CD4-positive, CD25-positive, alpha-beta regulatory T cell (primary cell): ENCODE data around the gene CD46. TPM values are rescaled to one million over a fixed set of nuclear protein-coding genes. Genes with fewer than 3 reads are reported as not detected.

Source experiments
- ATAC-seq, 2 donors: fragments of 150-1000 bp; cut with Tn5 transposase; one replicate each; pipeline ENCODE4 v1.10.0; 2021; ENCODE audit warnings: low read depth in 2 of 2, moderate number of reproducible peaks in 2 of 2, moderate library complexity in 1 of 2
- DNase-seq, 3 donors: peaks; one replicate each; pipeline versions ENCODE4 v3.0.0 to v3.0.0-alpha.2; 2012 to 2022; ENCODE audit warnings: mixed read lengths in 1 of 3
- H3K27ac ChIP-seq: one replicate; pipeline ENCODE4 v1.7.0; 2013; ENCODE audit warnings: mild to moderate bottlenecking, low read length; ENCODE audit not compliant: insufficient read depth, poor library complexity, severe bottlenecking
- H3K27me3 ChIP-seq: one replicate; pipeline ENCODE4 v1.7.0; 2013; ENCODE audit warnings: low read length; ENCODE audit not compliant: control insufficient read depth, insufficient read depth
- H3K36me3 ChIP-seq: one replicate; pipeline ENCODE4 v1.7.0; 2013; ENCODE audit warnings: mild to moderate bottlenecking, low read length, moderate library complexity; ENCODE audit not compliant: control insufficient read depth, insufficient read depth
- H3K4me1 ChIP-seq: 2 replicates; pipeline ENCODE4 v1.7.0; 2013; ENCODE audit warnings: mild to moderate bottlenecking, low read length; ENCODE audit not compliant: insufficient read depth, control insufficient read depth, poor library complexity, severe bottlenecking
- H3K4me3 ChIP-seq: one replicate; pipeline ENCODE4 v1.7.0; 2013; ENCODE audit warnings: low read depth, mild to moderate bottlenecking, low read length, moderate library complexity
- H3K9me3 ChIP-seq, 2 experiments: 1 replicate in 1 of 2; 2 replicates in 1 of 2; pipeline ENCODE4 v1.7.0; 2013; ENCODE audit warnings: low read length in 2 of 2, mild to moderate bottlenecking in 1 of 2, moderate library complexity in 1 of 2; ENCODE audit not compliant: control insufficient read depth in 2 of 2
- H3K27ac Mint-ChIP-seq, 3 donors: one replicate each; pipeline ENCODE4 v1.8.0; 2020 to 2022; ENCODE audit warnings: mild to moderate bottlenecking in 3 of 3, mixed read lengths in 3 of 3, moderate library complexity in 2 of 3
- H3K27me3 Mint-ChIP-seq: one replicate; pipeline ENCODE4 v1.8.0; 2022; ENCODE audit warnings: mild to moderate bottlenecking, mixed read lengths
- H3K36me3 Mint-ChIP-seq: one replicate; pipeline ENCODE4 v1.8.0; 2020; ENCODE audit warnings: mixed read lengths
- H3K4me1 Mint-ChIP-seq, 4 donors: one replicate each; pipeline ENCODE4 v1.8.0; 2020 to 2022; ENCODE audit warnings: mixed read lengths in 4 of 4, mild to moderate bottlenecking in 1 of 4
- H3K4me3 Mint-ChIP-seq, 4 donors: one replicate each; pipeline ENCODE4 v1.8.0; 2020 to 2022; ENCODE audit warnings: mild to moderate bottlenecking in 4 of 4, mixed read lengths in 4 of 4, moderate library complexity in 3 of 4
- H3K9me3 Mint-ChIP-seq, 7 donors: one replicate each; pipeline ENCODE4 v1.8.0; 2020 to 2022; ENCODE audit warnings: mixed read lengths in 7 of 7, mild to moderate bottlenecking in 3 of 7, moderate library complexity in 2 of 7
- polyA plus RNA-seq, 4 donors: library from polyadenylated mRNA; unstranded; fragments of 300-500 nt; fragmentation: Illumina TruSeq; gene quantifications; one replicate each; pipeline ENCODE4 v1.2.3, GENCODE V29; 2021
- total RNA-seq: library from RNA; stranded (reverse); gene quantifications from one replicate; pipeline ENCODE4 v1.2.3, GENCODE V29; 2022

The CD46 gene
- total and polyA plus RNA-seq, 5 donors from 2014 or later: 117 to 159 (median 141) TPM

DNA sequence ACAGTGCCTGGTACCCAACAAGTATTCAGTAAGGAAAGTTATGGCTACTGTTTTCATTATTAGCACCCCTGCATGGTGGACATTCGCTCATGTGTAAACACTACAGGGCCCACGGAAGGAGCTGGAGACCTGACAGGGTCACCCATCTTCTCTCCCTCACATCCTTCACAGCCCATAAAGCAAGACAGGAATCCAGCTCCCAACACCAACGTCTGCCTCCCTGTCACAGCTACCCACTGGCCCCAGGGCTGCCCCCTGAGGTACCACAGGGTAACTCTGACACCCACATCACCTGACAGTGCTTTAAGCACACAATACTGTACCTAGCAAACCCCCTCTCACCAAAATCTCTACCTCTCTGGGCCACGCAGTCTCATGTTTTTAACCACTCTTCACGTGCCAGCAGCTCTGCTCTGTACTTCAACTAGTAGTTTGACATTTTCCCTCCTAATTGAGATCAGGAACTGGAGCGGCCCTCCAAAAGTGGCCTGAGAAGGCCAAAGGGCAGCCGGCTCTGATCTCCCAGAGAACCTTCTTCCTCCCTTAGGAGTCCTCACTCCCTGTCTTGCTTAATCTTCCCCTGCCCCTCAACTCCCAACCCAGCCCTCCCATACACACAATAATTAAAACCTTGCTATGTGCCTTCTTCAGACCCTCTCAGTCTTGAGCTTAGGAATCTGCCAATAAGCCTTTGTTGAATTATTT lies 82.3 kb downstream of the CD46 start:
- no peak overlapping the region for H3K4me3 ChIP-seq
- peaks cover 43% of the 10 kb centered on the region for H3K4me1 ChIP-seq
- H3K36me3 ChIP-seq: peaks cover 17% of the 10 kb centered on the region
- H3K27ac Mint-ChIP-seq: peak overlapping the region; percentile 82 to 98 (median 84)
- H3K4me3 Mint-ChIP-seq: peak overlapping the region in 2 of 4 donors; percentile 18 to 44
- H3K4me1 Mint-ChIP-seq: peaks cover 24 to 94% (median 74%) of the 10 kb centered on the region in 4 donors
- peak overlapping the region; percentile 39 for H3K27ac ChIP-seq
- no peaks in the 10 kb centered on the region for H3K27me3 ChIP-seq
- no peaks in the 10 kb centered on the region for H3K27me3 Mint-ChIP-seq
- no peaks in the 10 kb centered on the region for H3K9me3 ChIP-seq
- no peak for ATAC-seq
- no peaks in the 10 kb centered on the region for H3K9me3 Mint-ChIP-seq
- no peak for DNase-seq
- peaks cover 12% of the 10 kb centered on the region for H3K36me3 Mint-ChIP-seq

DNA sequence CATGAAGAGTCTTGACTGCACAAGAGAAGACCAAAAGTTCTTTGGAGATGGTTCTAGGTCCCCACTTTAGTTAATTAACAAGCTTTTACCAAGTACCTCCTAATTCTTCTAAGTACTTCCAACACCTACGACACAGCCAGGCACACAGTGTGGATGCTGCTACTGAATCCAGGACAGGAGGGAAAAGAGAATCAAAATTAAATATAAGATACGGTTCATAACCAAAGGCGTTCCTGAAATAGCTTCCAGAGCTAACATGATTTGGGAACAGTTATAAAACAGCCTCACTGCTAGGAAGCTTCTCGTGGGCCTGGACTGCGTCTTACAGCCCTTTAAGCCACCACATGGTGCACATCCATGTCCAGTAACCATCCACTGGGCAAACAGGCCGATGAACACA lies 84.1 kb downstream of the CD46 start:
- DNase-seq: no peak
- Histone ChIP-seq H3K36me3 (peaks cover 23% of the 10 kb centered on the region), H3K27ac (no peak overlapping the region), H3K4me3 (no peak overlapping the region), H3K27me3 (no peaks in the 10 kb centered on the region), H3K4me1 (peaks cover 43% of the 10 kb centered on the region), H3K9me3 (no peaks in the 10 kb centered on the region)
- H3K27ac Mint-ChIP-seq: peak overlapping the region in 1 of 3 donors; percentile 98
- H3K27me3 Mint-ChIP-seq: no peaks in the 10 kb centered on the region
- H3K36me3 Mint-ChIP-seq: peaks cover 12% of the 10 kb centered on the region
- H3K4me1 Mint-ChIP-seq: peaks cover 31 to 96% (median 75%) of the 10 kb centered on the region in 4 donors
- no peak overlapping the region for H3K4me3 Mint-ChIP-seq
- no peak for ATAC-seq
- H3K9me3 Mint-ChIP-seq: no peaks in the 10 kb centered on the region

DNA sequence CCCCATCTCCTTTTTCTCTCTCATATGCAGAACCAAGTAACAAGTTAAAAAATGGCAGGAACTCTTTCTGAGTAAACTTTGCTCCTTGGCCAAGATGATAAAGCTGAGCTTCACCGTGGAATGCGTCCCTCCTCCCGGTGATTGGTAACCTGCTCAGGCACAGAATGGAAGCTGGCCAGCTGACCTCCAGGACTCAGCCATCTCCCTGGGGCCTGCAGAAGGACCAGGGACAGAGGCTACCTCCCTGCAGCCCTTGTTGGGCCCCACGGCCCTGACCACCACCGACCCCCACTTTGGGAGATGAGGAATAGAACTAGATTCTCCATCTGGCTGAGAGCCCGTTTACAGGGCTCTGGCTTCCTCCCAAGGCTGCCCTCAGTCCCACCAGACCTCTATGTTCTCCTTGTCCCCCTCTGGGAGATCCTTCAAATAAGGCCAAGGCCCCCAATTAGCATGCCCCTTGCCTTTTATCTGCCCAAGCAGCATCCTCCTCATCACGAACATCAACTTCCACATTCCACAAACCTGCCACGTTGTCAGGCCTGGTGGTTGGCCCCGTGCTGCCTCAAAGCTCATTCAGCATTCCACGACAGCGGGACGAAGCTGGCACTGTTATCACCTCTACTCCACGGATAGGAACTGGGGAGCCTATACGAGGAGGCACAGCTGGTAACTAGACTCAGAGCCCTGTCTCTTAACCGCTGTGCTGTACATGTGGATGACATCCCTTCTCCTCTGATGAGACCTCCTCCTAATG lies 84.9 kb downstream of the CD46 start:
- peak overlapping the region; percentile 15 for H3K27ac ChIP-seq
- H3K4me1 Mint-ChIP-seq: peaks cover 29 to 95% (median 71%) of the 10 kb centered on the region in 4 donors
- ATAC-seq (no peak), DNase-seq (no peak)
- peaks cover 26% of the 10 kb centered on the region for H3K36me3 ChIP-seq
- peaks cover 12% of the 10 kb centered on the region for H3K36me3 Mint-ChIP-seq
- H3K27me3 ChIP-seq: no peaks in the 10 kb centered on the region
- H3K27ac Mint-ChIP-seq: peak overlapping the region; percentile 63 to 98 (median 83)
- H3K4me3 ChIP-seq: no peak overlapping the region
- no peaks in the 10 kb centered on the region for H3K27me3 Mint-ChIP-seq
- peaks cover 36% of the 10 kb centered on the region for H3K4me1 ChIP-seq
- H3K9me3 Mint-ChIP-seq: no peaks in the 10 kb centered on the region
- H3K4me3 Mint-ChIP-seq: peak overlapping the region in 1 of 4 donors; percentile 30
- no peaks in the 10 kb centered on the region for H3K9me3 ChIP-seq

DNA sequence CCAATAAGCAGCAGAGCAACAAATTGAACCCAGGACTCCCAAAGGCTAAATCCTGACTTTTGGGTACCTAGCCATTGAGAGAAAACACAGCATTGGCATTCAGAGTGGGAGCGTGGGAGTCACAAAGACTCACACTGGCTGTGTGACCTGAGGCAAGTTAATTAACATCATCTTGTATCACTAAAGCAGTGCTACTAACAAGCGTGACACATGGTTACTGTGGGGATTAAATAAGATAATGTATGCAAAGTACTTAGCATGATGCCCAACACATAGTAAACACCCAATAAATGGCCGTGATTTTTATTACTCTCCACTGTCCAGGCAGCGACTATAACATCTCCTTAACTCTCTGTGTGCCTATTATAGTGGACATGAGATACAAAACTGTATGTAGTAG lies 85.8 kb downstream of the CD46 start:
- Mint-ChIP-seq H3K9me3 (no peaks in the 10 kb centered on the region), H3K4me3 (no peak overlapping the region), H3K36me3 (peaks cover 12% of the 10 kb centered on the region), H3K27ac (peak overlapping the region; percentile 44 to 98 (median 69)), H3K27me3 (no peaks in the 10 kb centered on the region), H3K4me1 (peaks cover 20 to 95% (median 67%) of the 10 kb centered on the region in 4 donors)
- ATAC-seq (no peak), DNase-seq (no peak)
- Histone ChIP-seq H3K9me3 (no peaks in the 10 kb centered on the region), H3K27ac (peak overlapping the region; percentile 15), H3K36me3 (peaks cover 28% of the 10 kb centered on the region), H3K27me3 (no peaks in the 10 kb centered on the region), H3K4me1 (peaks cover 27% of the 10 kb centered on the region), H3K4me3 (no peak overlapping the region)

DNA sequence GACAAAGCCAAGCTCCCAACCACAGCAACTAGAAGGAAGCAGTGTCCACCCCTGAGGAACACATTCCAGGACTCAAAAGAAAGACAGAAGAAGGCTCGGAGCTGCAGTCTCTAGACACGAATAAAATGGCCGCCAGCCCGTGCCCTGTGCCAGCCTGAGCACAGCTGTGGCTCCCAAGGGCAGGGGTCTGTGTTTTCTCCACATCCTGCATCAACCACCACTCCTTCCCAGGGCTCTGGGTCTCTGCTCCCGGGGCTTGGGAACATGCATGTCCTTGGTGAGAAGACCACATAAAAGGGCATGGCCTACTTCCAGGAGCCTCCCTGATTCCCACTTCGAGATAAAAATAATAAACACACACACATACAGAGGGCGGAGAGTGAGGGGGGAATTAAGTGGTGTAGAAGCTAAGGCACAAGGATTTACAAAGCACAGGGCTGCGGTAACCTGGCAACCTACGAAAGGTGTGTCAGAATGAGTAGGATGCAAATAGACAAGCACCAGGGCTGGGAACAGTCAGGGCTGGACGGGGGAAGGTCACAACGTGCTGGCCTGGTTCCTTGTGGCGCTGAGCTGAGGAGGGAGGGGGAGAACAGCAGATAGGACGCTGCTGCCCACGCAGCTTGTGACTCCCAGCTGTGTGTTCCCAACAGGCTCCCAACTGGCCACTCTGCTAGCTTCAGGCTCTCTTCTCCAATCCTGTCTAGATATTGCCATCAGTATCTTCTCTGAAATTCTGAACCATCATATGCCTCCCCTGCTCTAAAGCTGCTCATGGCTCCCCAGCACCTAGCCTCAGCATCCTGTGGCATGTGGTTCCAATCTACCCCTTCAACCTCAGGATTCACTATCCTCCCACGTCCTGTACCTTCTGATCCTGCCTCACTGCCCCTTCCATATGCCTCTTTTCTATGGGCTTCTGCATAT lies 86.6 kb downstream of the CD46 start:
- Histone ChIP-seq H3K4me3 (no peak overlapping the region), H3K36me3 (peaks cover 35% of the 10 kb centered on the region), H3K9me3 (no peaks in the 10 kb centered on the region), H3K4me1 (peaks cover 20% of the 10 kb centered on the region), H3K27ac (no peak overlapping the region), H3K27me3 (no peaks in the 10 kb centered on the region)
- Mint-ChIP-seq H3K27ac (peak overlapping the region; percentile 69 to 98 (median 85)), H3K9me3 (no peaks in the 10 kb centered on the region), H3K4me3 (no peak overlapping the region), H3K27me3 (no peaks in the 10 kb centered on the region), H3K36me3 (peaks cover 13% of the 10 kb centered on the region), H3K4me1 (peaks cover 20 to 94% (median 66%) of the 10 kb centered on the region in 4 donors)
- ATAC-seq (no peak), DNase-seq (no peak)

DNA sequence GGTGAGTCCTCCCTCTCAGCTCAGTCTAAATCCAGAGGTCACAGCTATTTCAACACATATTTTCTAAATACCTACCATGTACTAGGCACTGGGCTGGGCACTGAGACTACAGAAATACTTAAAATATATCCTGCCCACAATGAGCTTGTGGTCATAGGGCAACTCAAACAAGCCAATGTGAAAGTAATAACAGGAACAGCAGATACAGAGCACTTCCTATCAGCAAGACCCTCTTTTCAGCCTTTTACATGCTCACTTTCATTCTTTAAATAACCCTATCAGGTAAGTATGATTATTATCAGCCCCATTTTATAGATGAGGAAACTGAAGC lies 87.2 kb downstream of the CD46 start:
- no peak overlapping the region for H3K27ac ChIP-seq
- H3K4me1 Mint-ChIP-seq: peaks cover 16 to 94% (median 63%) of the 10 kb centered on the region in 4 donors
- ATAC-seq: no peak

DNA sequence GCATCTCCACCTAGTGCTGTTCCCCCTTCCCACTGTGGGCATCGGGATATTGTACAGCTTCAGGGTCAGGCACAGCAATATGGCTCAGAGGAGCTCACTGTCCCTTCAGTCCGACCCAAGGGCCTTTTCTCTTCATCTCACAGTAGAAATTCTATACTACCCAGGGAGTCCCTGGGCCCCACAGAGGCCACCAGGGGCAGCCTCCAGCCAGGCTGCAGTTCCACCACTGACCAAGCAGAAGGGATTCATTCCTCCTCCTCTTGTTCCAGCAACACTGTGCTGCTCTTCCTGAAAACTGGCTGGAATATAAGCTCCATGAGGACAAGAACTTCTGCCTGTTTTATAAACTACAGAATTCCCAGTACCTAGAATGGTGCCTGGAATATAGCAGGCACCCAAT lies 88.5 kb downstream of the CD46 start:
- no peaks in the 10 kb centered on the region for H3K27me3 ChIP-seq
- Mint-ChIP-seq H3K36me3 (peaks cover 28% of the 10 kb centered on the region), H3K4me3 (no peak overlapping the region), H3K4me1 (peaks cover 12 to 93% (median 58%) of the 10 kb centered on the region in 4 donors), H3K9me3 (no peaks in the 10 kb centered on the region), H3K27me3 (no peaks in the 10 kb centered on the region), H3K27ac (peak overlapping the region in 1 of 3 donors; percentile 38)
- ATAC-seq: no peak
- DNase-seq: no peak
- peaks cover 10% of the 10 kb centered on the region for H3K4me1 ChIP-seq
- no peak overlapping the region for H3K4me3 ChIP-seq
- no peak overlapping the region for H3K27ac ChIP-seq
- peaks cover 31% of the 10 kb centered on the region for H3K36me3 ChIP-seq
- H3K9me3 ChIP-seq: no peaks in the 10 kb centered on the region

More for the DNA sequence above, 87.2 kb downstream of the CD46 start:
- Histone ChIP-seq H3K4me1 (peaks cover 13% of the 10 kb centered on the region), H3K9me3 (no peaks in the 10 kb centered on the region), H3K36me3 (peaks cover 35% of the 10 kb centered on the region), H3K27me3 (no peaks in the 10 kb centered on the region), H3K4me3 (no peak overlapping the region)
- peak overlapping the region in 1 of 4 donors; percentile 30 for H3K4me3 Mint-ChIP-seq
- DNase-seq: no peak
- H3K27me3 Mint-ChIP-seq: no peaks in the 10 kb centered on the region
- H3K9me3 Mint-ChIP-seq: no peaks in the 10 kb centered on the region
- H3K27ac Mint-ChIP-seq: peak overlapping the region in 2 of 3 donors; percentile 85 to 86
- H3K36me3 Mint-ChIP-seq: peaks cover 18% of the 10 kb centered on the region
